ENCODE results near the gene KIAA0513. TPM values are rescaled to one million over a fixed set of nuclear protein-coding genes. Genes with fewer than 3 reads are reported as not detected.

The KIAA0513 gene
- total RNA-seq, 2 experiments from 2014 or later: 9.6 to 10.4 TPM

- Mint-ChIP-seq H3K9me3 (ENCODE audit: low read depth) (no peaks in the 10 kb centered on the region), H3K4me3 (no peak overlapping the region), H3K4me1 (peaks cover 13% of the 10 kb centered on the region), H3K27me3 (no peaks in the 10 kb centered on the region), H3K27ac (no peak overlapping the region), H3K36me3 (ENCODE audit: low read depth) (peaks cover 2% of the 10 kb centered on the region)
- DNase-seq (no peak), ATAC-seq (no peak)
- ChIA-PET POLR2A (no interaction called here), CTCF (no interaction called here)
- intact Hi-C loops (cut with DNase I, micrococcal nuclease): no loop called here
These were observed 36.6 kb downstream of the KIAA0513 start for GRCh38 chr16:85064186-85064585.

GRCh38 chr16:85065099-85065498 is 37.5 kb downstream of the KIAA0513 start:
- Mint-ChIP-seq H3K27ac (no peak overlapping the region), H3K4me3 (no peak overlapping the region), H3K4me1 (peaks cover 9% of the 10 kb centered on the region), H3K27me3 (no peaks in the 10 kb centered on the region), H3K36me3 (ENCODE audit: low read depth) (peaks cover 4% of the 10 kb centered on the region), H3K9me3 (ENCODE audit: low read depth) (no peaks in the 10 kb centered on the region)
- ChIA-PET CTCF (interaction anchor here (0.6 to 1.1 kb wide), 4 partner anchors 10 to 328 kb away, joined by 3 to 4 read pairs (median 4); no protein-coding TSS in a partner anchor), POLR2A (no interaction called here)
- no peak for DNase-seq
- intact Hi-C loops (cut with DNase I, micrococcal nuclease): no loop called here
- ATAC-seq: no peak

DNA sequence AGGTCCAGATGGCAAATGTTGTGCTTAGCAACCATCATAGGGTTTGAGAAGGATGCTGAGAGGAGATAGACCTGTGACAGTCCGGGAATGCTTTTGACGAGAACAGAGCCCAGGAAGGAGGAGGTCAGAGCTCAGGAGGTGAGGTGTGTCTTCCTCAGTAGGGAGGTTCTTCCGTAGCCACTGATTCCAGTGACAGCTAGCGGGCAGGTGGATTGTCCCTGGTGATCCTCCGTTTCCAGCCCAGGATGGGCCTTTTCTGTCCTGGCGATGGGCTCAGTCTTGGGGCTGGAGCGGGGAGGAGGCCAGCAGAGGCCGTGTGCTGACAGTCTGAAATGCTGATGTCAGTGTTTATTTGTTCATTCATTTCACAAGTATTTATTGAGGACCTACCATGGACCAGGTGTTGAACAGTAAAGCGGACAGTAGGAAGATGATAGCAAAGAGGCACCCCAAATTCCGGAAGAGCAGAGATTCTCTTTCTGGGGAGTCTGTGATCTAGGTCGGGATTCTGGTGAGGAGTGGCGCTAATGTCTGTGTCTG is 38.8 kb downstream of the KIAA0513 start:
- Mint-ChIP-seq H3K36me3 (ENCODE audit: low read depth) (peaks cover 4% of the 10 kb centered on the region), H3K4me1 (peaks cover 6% of the 10 kb centered on the region), H3K27me3 (no peaks in the 10 kb centered on the region), H3K9me3 (ENCODE audit: low read depth) (no peaks in the 10 kb centered on the region), H3K4me3 (no peak overlapping the region), H3K27ac (no peak overlapping the region)
- ChIA-PET CTCF (interaction anchor here (0.7 to 1.1 kb wide), 3 partner anchors 12 to 328 kb away, joined by 3 to 4 read pairs (median 4); no protein-coding TSS in a partner anchor), POLR2A (no interaction called here)
- intact Hi-C loops (cut with DNase I, micrococcal nuclease): no loop called here
- no peak for DNase-seq
- ATAC-seq: no peak

- no peaks in the 10 kb centered on the region for H3K27me3 Mint-ChIP-seq
- ChIA-PET CTCF (interaction anchor here (0.6 to 1.2 kb wide), 2 partner anchors 20 to 45 kb away, joined by 3 read pairs; no protein-coding TSS in a partner anchor), POLR2A (no interaction called here)
- peaks cover 4% of the 10 kb centered on the region for H3K36me3 Mint-ChIP-seq (ENCODE audit: low read depth)
- H3K4me1 Mint-ChIP-seq: peaks cover 2% of the 10 kb centered on the region
- DNase-seq (no peak), ATAC-seq (no peak)
- H3K9me3 Mint-ChIP-seq (ENCODE audit: low read depth): no peaks in the 10 kb centered on the region
- H3K27ac Mint-ChIP-seq: no peak overlapping the region
- H3K4me3 Mint-ChIP-seq: no peak overlapping the region
- intact Hi-C loops (cut with DNase I, micrococcal nuclease): no loop called here
These were observed 39.4 kb downstream of the KIAA0513 start for GRCh38 chr16:85067024-85067423.

DNA sequence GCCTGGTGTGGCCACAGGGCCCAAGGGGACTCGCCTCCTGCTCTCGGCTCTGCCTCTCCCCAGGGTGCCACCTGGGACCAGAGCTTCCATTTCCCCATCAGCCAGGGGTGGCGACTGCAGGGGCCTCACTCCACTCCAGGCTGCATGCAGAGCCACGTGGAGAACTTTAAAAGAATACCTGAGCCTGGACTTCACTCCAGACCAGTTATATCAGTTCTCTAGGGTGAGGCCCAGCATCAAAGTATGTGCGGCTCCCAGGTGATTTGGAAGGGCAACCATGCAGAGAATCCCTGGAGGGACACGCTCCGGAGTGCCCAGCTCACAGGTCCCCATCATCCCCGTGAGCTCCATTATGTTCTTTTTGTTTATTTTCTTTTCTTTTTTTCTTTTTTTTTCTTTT is 39.8 kb downstream of the KIAA0513 start:
- Mint-ChIP-seq H3K9me3 (ENCODE audit: low read depth) (no peaks in the 10 kb centered on the region), H3K4me3 (no peak overlapping the region), H3K27me3 (no peaks in the 10 kb centered on the region), H3K27ac (no peak overlapping the region), H3K36me3 (ENCODE audit: low read depth) (peaks cover 4% of the 10 kb centered on the region), H3K4me1 (no peaks in the 10 kb centered on the region)
- DNase-seq: no peak
- ATAC-seq: no peak
- ChIA-PET POLR2A (no interaction called here), CTCF (interaction anchor here (0.6 to 1.2 kb wide), 2 partner anchors 20 to 44 kb away, joined by 3 read pairs; no protein-coding TSS in a partner anchor)
- intact Hi-C loops (cut with DNase I, micrococcal nuclease): no loop called here

GRCh38 chr16:85068746-85069145 is 41.2 kb downstream of the KIAA0513 start:
- Mint-ChIP-seq H3K36me3 (ENCODE audit: low read depth) (peaks cover 10% of the 10 kb centered on the region), H3K27me3 (no peaks in the 10 kb centered on the region), H3K27ac (no peak overlapping the region), H3K4me3 (no peak overlapping the region), H3K4me1 (no peaks in the 10 kb centered on the region), H3K9me3 (ENCODE audit: low read depth) (no peaks in the 10 kb centered on the region)
- intact Hi-C loops (cut with DNase I, micrococcal nuclease): no loop called here
- no peak for ATAC-seq
- DNase-seq: no peak
- ChIA-PET POLR2A (no interaction called here), CTCF (no interaction called here)

DNA sequence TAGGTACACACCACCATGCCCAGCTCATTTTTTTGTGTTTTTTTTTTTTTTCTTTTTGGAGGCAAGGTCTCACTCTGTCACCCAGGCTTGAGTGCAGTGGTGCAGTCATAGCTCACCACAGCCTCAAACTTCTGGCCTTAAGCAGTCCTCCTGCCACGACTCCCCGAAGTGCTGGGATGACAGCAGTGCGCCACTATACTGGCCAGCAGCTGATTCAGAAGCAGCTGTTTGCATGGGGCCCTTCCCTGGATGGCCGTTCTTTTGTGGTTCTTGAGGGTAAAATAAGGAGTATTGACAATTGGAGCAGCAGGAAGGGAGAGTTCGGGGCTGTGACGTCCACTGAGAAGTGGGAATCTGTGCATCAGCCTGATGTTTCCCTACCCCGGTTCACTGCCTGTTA is 41.6 kb downstream of the KIAA0513 start:
- no peaks in the 10 kb centered on the region for H3K4me1 Mint-ChIP-seq
- intact Hi-C loops (cut with DNase I, micrococcal nuclease): no loop called here
- ATAC-seq: no peak
- no peak for DNase-seq
- H3K9me3 Mint-ChIP-seq (ENCODE audit: low read depth): no peaks in the 10 kb centered on the region
- no peak overlapping the region for H3K4me3 Mint-ChIP-seq
- POLR2A ChIA-PET: no interaction called here
- no peak overlapping the region for H3K27ac Mint-ChIP-seq
- CTCF ChIA-PET: no interaction called here
- H3K27me3 Mint-ChIP-seq: no peaks in the 10 kb centered on the region
- H3K36me3 Mint-ChIP-seq (ENCODE audit: low read depth): peaks cover 11% of the 10 kb centered on the region

- DNase-seq (no peak), ATAC-seq (no peak)
- Mint-ChIP-seq H3K27ac (no peak overlapping the region), H3K36me3 (ENCODE audit: low read depth) (peaks cover 11% of the 10 kb centered on the region), H3K4me3 (no peak overlapping the region), H3K4me1 (no peaks in the 10 kb centered on the region), H3K9me3 (ENCODE audit: low read depth) (no peaks in the 10 kb centered on the region), H3K27me3 (no peaks in the 10 kb centered on the region)
- ChIA-PET CTCF (interaction anchor here (1.8 kb wide), 1 partner anchor 15 kb away, joined by 3 read pairs; no protein-coding TSS in a partner anchor), POLR2A (no interaction called here)
- intact Hi-C loops (cut with DNase I, micrococcal nuclease): no loop called here
These were observed 44.7 kb downstream of the KIAA0513 start for GRCh38 chr16:85072076-85072860.

DNA sequence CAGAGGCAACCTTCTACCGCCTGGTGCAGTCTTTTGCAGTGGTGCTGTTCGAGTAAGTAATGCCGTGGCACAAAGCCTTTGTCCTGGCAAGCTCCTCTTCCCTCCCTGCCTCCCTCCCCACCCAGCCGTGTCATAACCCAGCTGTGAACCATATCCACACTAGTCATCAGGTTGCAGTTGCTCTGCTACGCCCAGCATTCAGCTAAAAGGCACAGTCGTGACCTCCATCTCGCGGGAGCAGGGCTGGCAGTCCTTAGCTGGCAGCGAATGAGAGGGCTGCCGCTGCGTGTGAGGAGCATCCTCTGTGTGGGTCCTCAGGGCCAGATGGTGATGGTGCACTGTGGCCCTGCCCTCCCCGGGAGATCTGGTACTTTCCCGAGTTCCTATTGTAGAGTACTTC is 45.4 kb downstream of the KIAA0513 start:
- H3K4me1 Mint-ChIP-seq: no peaks in the 10 kb centered on the region
- H3K4me3 Mint-ChIP-seq: no peak overlapping the region
- no peak for ATAC-seq
- H3K27ac Mint-ChIP-seq: no peak overlapping the region
- intact Hi-C loops (cut with DNase I, micrococcal nuclease): no loop called here
- peaks cover 8% of the 10 kb centered on the region for H3K36me3 Mint-ChIP-seq (ENCODE audit: low read depth)
- no peaks in the 10 kb centered on the region for H3K9me3 Mint-ChIP-seq (ENCODE audit: low read depth)
- H3K27me3 Mint-ChIP-seq: no peaks in the 10 kb centered on the region
- DNase-seq: no peak
- ChIA-PET CTCF (interaction anchor here (1.8 kb wide), 1 partner anchor 14 kb away, joined by 3 read pairs; no protein-coding TSS in a partner anchor), POLR2A (no interaction called here)

GRCh38 chr16:85074225-85074914 is 46.8 kb downstream of the KIAA0513 start:
- peaks cover 8% of the 10 kb centered on the region for H3K36me3 Mint-ChIP-seq (ENCODE audit: low read depth)
- no peaks in the 10 kb centered on the region for H3K27me3 Mint-ChIP-seq
- intact Hi-C loops (cut with DNase I, micrococcal nuclease): no loop called here
- CTCF ChIA-PET: no interaction called here
- no peak for ATAC-seq
- no peak overlapping the region for H3K27ac Mint-ChIP-seq
- no peak for DNase-seq
- H3K4me1 Mint-ChIP-seq: no peaks in the 10 kb centered on the region
- H3K9me3 Mint-ChIP-seq (ENCODE audit: low read depth): no peaks in the 10 kb centered on the region
- POLR2A ChIA-PET: no interaction called here
- H3K4me3 Mint-ChIP-seq: no peak overlapping the region

- intact Hi-C loops (cut with DNase I, micrococcal nuclease): no loop called here
- ChIA-PET POLR2A (no interaction called here), CTCF (interaction anchor here (1.1 kb wide), 1 partner anchor 11 kb away, joined by 4 read pairs; no protein-coding TSS in a partner anchor)
- H3K27me3 Mint-ChIP-seq: no peaks in the 10 kb centered on the region
- no peak for ATAC-seq
- no peak for DNase-seq
- no peak overlapping the region for H3K27ac Mint-ChIP-seq
- H3K4me3 Mint-ChIP-seq: no peak overlapping the region
- peaks cover 7% of the 10 kb centered on the region for H3K36me3 Mint-ChIP-seq (ENCODE audit: low read depth)
- no peaks in the 10 kb centered on the region for H3K4me1 Mint-ChIP-seq
- no peaks in the 10 kb centered on the region for H3K9me3 Mint-ChIP-seq (ENCODE audit: low read depth)
These were observed 47.8 kb downstream of the KIAA0513 start for GRCh38 chr16:85075236-85075924.

Data from activated CD4-positive, alpha-beta T cell treated with anti-CD3 and anti-CD28 coated beads for 36 hours (primary cell).